Hematopoietic multipotent progenitor cell treated with erythropoietin and hydrocortisone succinate and interleukin-3 and kit ligand, for 17 days (in vitro differentiated cells): Measurements from ENCODE around the gene PITX2.

ENCODE experiments used
- DNase-seq: peaks from one replicate; pipeline ENCODE4 v3.0.0-alpha.2; 2015; ENCODE audit warnings: low spot score

The PITX2 gene

GRCh38 chr4:110623718-110624397 lies 981 bp upstream of the PITX2 start:
- no peak for DNase-seq

- no peak for DNase-seq
These were observed 782 bp downstream of the PITX2 start for GRCh38 chr4:110621839-110622751.

- no peak for DNase-seq
These were observed 1.5 kb downstream of the PITX2 start for GRCh38 chr4:110621328-110621812.

- DNase-seq = no peak
These were observed 2.1 kb downstream of the PITX2 start for GRCh38 chr4:110620691-110621327.

GRCh38 chr4:110620322-110620690 lies 2.6 kb downstream of the PITX2 start:
- no peak for DNase-seq

- DNase-seq = no peak
These were observed 3.2 kb downstream of the PITX2 start for GRCh38 chr4:110619463-110620247.

GRCh38 chr4:110618581-110619462 lies 4.1 kb downstream of the PITX2 start:
- no peak for DNase-seq

GRCh38 chr4:110617646-110618580 lies 5.0 kb downstream of the PITX2 start:
- no peak for DNase-seq

- no peak for DNase-seq
These were observed 5.7 kb downstream of the PITX2 start for GRCh38 chr4:110617075-110617640.

- DNase-seq = no peak
These were observed 6.4 kb downstream of the PITX2 start for GRCh38 chr4:110616238-110617074.

GRCh38 chr4:110615353-110616237 lies 7.3 kb downstream of the PITX2 start:
- DNase-seq = no peak

GRCh38 chr4:110614976-110615352 lies 7.9 kb downstream of the PITX2 start:
- no peak for DNase-seq

GRCh38 chr4:110614173-110614963 lies 8.5 kb downstream of the PITX2 start:
- DNase-seq = no peak

- DNase-seq = no peak
These were observed 9.1 kb downstream of the PITX2 start for GRCh38 chr4:110613745-110614144.

- DNase-seq = no peak
These were observed 10.1 kb downstream of the PITX2 start for GRCh38 chr4:110612631-110613269.

- DNase-seq = no peak
These were observed 10.9 kb downstream of the PITX2 start for GRCh38 chr4:110611968-110612447.
